DMS53 (cell line): Measurements from ENCODE around the gene ANKRD36B.
"Not testable (repeated sequence)": the region's sequence is repeated elsewhere in the genome, so short reads cannot be mapped to it uniquely, and the experiment has no call there.

Source experiments
- DNase-seq: peaks from one replicate; lab custom pipeline; 2025; lab: John Stamatoyannopoulos, UW

The ANKRD36B gene

GRCh38 chr2:97549058-97549457 is 40.6 kb downstream of the ANKRD36B start:
- not testable (repeated sequence) for DNase-seq

DNA sequence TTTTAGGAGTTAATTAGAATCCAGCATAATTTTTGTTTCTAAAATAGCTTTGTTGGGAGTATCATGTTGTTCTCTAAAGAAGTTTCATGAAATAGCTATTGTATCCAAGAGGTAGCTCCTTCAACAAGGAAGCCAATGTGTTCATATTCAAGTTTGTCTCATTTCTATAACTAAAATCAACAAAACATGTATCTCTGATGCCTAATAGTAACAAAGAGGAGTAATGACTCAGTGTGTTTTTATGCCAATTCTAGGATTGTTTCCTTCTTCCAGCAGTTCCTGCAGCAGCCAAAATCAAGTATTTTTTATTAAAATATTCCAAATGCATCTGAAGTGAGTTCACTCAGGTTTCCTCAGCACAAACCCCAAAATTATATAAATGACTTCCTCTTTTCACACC is 41.1 kb downstream of the ANKRD36B start:
- DNase-seq: not testable (repeated sequence)

- DNase-seq: no peak
Measured at GRCh38 chr2:97546711-97547110, 43.0 kb downstream of the ANKRD36B start.

- not testable (repeated sequence) for DNase-seq
Measured at GRCh38 chr2:97544911-97545310, 44.8 kb downstream of the ANKRD36B start.

GRCh38 chr2:97525904-97526303 is 63.8 kb downstream of the ANKRD36B start:
- DNase-seq: not testable (repeated sequence)

GRCh38 chr2:97523816-97524215 is 65.9 kb downstream of the ANKRD36B start:
- DNase-seq: not testable (repeated sequence)

DNA sequence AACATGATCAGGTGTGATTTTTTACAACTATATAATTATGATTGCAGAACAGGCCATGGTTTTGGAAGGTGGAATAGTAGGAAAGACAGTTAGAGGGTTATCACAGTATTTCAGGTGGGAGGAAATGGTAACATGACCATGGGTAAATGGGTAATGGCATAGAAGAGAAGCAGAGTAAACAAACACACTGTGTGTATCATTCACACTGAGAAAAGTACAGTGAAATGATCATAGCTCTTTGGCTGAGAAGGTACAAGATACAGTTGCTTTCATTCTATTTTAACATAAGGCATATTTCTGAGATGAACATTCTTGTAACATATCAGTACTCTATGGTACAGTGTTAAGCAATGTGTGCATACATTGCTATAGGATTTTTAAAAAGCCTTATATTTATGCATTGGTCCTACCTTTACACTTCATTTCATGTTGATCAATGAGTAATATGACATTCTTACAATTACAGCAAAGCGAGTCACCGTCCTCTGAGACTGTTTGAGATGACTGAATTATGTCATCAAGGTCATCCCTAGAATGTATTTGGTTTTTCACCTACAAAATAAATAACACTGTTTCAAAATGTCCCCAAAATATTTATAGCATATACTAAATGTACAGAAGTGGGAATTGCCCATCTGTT is 66.6 kb downstream of the ANKRD36B start:
- not testable (repeated sequence) for DNase-seq

- not testable (repeated sequence) for DNase-seq
Measured at GRCh38 chr2:97495651-97496050, 94.0 kb downstream of the ANKRD36B start.

DNA sequence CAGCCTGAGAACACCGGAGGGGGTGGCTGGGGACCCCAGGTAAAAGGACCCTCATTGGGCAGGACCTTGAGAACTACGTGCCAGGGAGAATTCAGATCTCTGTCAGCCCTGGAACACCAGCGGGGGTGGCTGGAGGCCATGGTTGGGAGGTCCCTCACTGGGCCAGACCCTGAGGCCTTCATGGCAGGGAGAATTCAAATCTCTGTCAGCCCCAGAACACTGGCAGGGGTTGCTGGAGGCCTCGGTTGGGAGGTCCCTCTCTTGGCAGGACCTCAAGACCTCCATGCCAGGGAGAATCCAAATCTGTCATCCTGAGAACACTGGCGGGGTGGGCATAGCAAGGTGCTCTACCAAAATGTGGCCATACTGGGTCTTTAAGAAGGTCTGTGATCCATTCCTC is 99.5 kb downstream of the ANKRD36B start:
- DNase-seq: not testable (repeated sequence)
